CD8-positive, alpha-beta memory T cell (primary cell): ENCODE data around the gene PSMC3. TPM values are rescaled to one million over a fixed set of nuclear protein-coding genes. Genes with fewer than 3 reads are reported as not detected.

Source experiments
- CTCF ChIA-PET: fragments of 350-600 bp; sonication (Branson Sonifier 250); formaldehyde crosslinking; loops from one replicate; lab custom pipeline; 2021; ENCODE audit warnings: antibody characterized with exemption; lab: Charles Lee
- POLR2A ChIA-PET: fragments of 350-600 bp; sonication (Branson Sonifier 250); formaldehyde crosslinking; loops from one replicate; lab custom pipeline; 2021; ENCODE audit warnings: antibody characterized with exemption; lab: Charles Lee
- DNase-seq, 5 donors: peaks; one replicate each; pipeline versions ENCODE4 v3.0.0 to v3.0.0-alpha.2; 2020 to 2022; ENCODE audit warnings: mixed read lengths in 1 of 5
- H3K27ac ChIP-seq: one replicate; pipeline ENCODE4 v1.7.0; 2013; ENCODE audit warnings: low read depth, mild to moderate bottlenecking, low read length, moderate library complexity
- H3K27me3 ChIP-seq: 2 replicates; pipeline ENCODE4 v1.7.0; 2013; ENCODE audit warnings: low read length, mild to moderate bottlenecking; ENCODE audit not compliant: insufficient read depth, poor library complexity, severe bottlenecking
- H3K36me3 ChIP-seq: 2 replicates; pipeline ENCODE4 v1.7.0; 2013; ENCODE audit warnings: mild to moderate bottlenecking, low read length, moderate library complexity; ENCODE audit not compliant: insufficient read depth
- H3K4me1 ChIP-seq: 2 replicates; pipeline ENCODE4 v1.7.0; 2013; ENCODE audit warnings: mild to moderate bottlenecking, low read length, moderate library complexity; ENCODE audit not compliant: insufficient read depth
- H3K4me3 ChIP-seq: 2 replicates; pipeline ENCODE4 v1.7.0; 2013; ENCODE audit warnings: mild to moderate bottlenecking, low read length
- H3K9me3 ChIP-seq: 2 replicates; pipeline ENCODE4 v1.7.0; 2013; ENCODE audit warnings: mild to moderate bottlenecking, low read length
- H3K27ac Mint-ChIP-seq, 8 donors: one replicate each; pipeline ENCODE4 v1.8.0; 2020 to 2021; ENCODE audit warnings: mixed read lengths in 8 of 8, mild to moderate bottlenecking in 6 of 8, inconsistent platforms in 3 of 8, moderate library complexity in 3 of 8
- H3K27me3 Mint-ChIP-seq, 2 donors: one replicate each; pipeline ENCODE4 v1.8.0; 2020 to 2021; ENCODE audit warnings: mixed read lengths in 2 of 2, mild to moderate bottlenecking in 1 of 2, moderate library complexity in 1 of 2
- H3K36me3 Mint-ChIP-seq, 3 donors: one replicate each; pipeline ENCODE4 v1.8.0; 2020 to 2021; ENCODE audit warnings: mixed read lengths in 3 of 3, inconsistent platforms in 1 of 3, mild to moderate bottlenecking in 1 of 3
- H3K4me1 Mint-ChIP-seq, 3 donors: one replicate each; pipeline ENCODE4 v1.8.0; 2020 to 2021; ENCODE audit warnings: mixed read lengths in 3 of 3, inconsistent platforms in 1 of 3, mild to moderate bottlenecking in 1 of 3
- H3K4me3 Mint-ChIP-seq, 7 donors: one replicate each; pipeline ENCODE4 v1.8.0; 2020 to 2021; ENCODE audit warnings: mixed read lengths in 7 of 7, mild to moderate bottlenecking in 6 of 7, moderate library complexity in 4 of 7, inconsistent platforms in 2 of 7
- H3K9me3 Mint-ChIP-seq, 5 donors: one replicate each; pipeline ENCODE4 v1.8.0; 2020 to 2022; ENCODE audit warnings: mixed read lengths in 5 of 5, mild to moderate bottlenecking in 3 of 5, moderate library complexity in 2 of 5, inconsistent platforms in 1 of 5
- polyA plus RNA-seq: library from polyadenylated mRNA; unstranded; fragments of 300-500 nt; fragmentation: Illumina TruSeq; gene quantifications from one replicate; pipeline ENCODE4 v1.2.3, GENCODE V29; 2021
- total RNA-seq, 2 experiments: library from RNA; stranded (reverse); gene quantifications; one replicate each; pipeline ENCODE4 v1.2.3, GENCODE V29; 2021

PSMC3 gene
- total and polyA plus RNA-seq, 3 experiments from 2014 or later: 118 to 219 (median 200) TPM

DNA sequence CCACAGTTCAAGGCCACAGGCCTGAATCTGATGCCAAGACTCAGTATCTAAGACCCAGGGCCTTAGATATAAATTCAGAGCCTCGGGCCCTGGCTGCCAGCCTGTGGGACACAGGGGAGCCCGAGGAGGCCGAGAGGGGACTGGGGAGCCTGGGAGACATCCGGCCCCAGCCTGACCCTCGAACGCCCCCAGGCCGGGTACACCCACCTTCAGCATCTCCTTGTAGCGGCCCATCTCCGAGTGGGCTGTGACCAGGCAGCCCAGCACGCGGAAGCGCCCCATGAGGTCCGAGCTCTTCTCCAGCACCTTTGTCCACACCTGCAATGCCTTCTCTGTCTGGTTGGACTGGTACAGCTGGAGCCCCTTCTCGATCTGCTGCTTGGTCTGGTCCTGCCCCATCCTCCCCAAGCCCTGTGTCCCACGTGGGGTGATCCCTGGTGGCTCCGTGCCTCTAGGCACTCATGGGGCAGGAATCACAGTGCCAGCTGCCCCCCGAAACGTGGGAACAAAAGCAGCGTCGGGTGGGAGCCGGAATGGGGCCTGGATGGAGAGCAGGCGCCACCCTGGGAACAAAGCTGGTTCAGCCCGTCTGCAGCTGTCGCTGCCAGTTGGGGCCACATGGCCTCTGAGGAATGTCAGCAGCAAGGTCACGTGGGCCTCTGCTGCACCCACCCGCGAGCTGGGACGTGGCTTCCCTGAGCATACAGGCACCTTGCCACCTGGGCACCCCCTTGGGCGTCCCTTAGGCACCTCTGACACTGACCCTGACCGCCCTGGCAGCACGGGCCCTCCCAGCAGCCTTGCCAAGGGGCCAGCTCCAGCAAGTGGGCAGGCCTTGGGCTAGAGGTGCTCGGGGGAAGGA, 22.6 kb upstream of the PSMC3 start, which contains the start of gene RAPSN:
TSS of gene RAPSN (minus strand) at position 571 of the 862 bp plus-strand sequence. CDS start at position 399, 172 bp downstream.
- no peak within 1 kb of the TSS for H3K4me3 ChIP-seq
- H3K4me1 ChIP-seq: no peaks in the 10 kb centered on the region
- Mint-ChIP-seq H3K27me3 (peaks cover 0 to 1% of the 10 kb centered on the region in 2 donors), H3K27ac (peak within 1 kb of the TSS in 2 of 8 donors; percentile 24 to 66), H3K9me3 (no peaks in the 10 kb centered on the region), H3K4me3 (peak within 1 kb of the TSS in 1 of 7 donors; percentile 44), H3K4me1 (no peaks in the 10 kb centered on the region), H3K36me3 (no peaks in the 10 kb centered on the region)
- CTCF ChIA-PET: interaction anchor here (1.0 to 1.5 kb wide), 2 partner anchors 76 to 105 kb away, joined by 3 read pairs; no protein-coding TSS in a partner anchor
- no peaks in the 10 kb centered on the region for H3K27me3 ChIP-seq
- no peaks in the 10 kb centered on the region for H3K9me3 ChIP-seq
- H3K27ac ChIP-seq: no peak within 1 kb of the TSS
- no peaks in the 10 kb centered on the region for H3K36me3 ChIP-seq
- no peak for DNase-seq
- POLR2A ChIA-PET: interaction anchor here (0.5 kb wide), 1 partner anchor 51 kb away, joined by 5 read pairs; no protein-coding TSS in a partner anchor

DNA sequence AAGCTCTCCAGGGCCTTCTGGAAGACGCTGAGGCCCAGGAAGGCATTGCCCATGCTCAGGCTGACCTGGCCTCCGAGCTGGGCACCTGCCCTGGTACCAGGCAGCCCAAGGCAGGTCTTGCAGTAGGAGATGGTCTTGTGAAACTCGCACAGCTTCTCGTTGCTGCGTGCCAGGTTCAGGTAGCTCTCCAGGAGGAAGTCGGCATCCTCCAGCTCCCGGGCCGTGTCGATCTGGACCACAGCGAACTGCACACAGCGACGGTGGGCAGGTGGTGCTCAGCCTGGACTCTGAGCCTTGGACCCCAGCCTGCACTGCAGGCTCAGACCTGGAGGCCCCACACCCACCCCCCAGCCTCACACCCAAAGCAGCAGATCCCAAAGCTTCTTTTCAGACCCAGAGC, 21.7 kb upstream of the PSMC3 start:
- H3K4me3 ChIP-seq: no peak overlapping the region
- Mint-ChIP-seq H3K27me3 (peaks cover 0 to 1% of the 10 kb centered on the region in 2 donors), H3K4me1 (no peaks in the 10 kb centered on the region), H3K27ac (peak overlapping the region in 2 of 8 donors; percentile 24 to 58), H3K36me3 (no peaks in the 10 kb centered on the region), H3K9me3 (no peaks in the 10 kb centered on the region), H3K4me3 (no peak overlapping the region)
- H3K4me1 ChIP-seq: no peaks in the 10 kb centered on the region
- no peaks in the 10 kb centered on the region for H3K27me3 ChIP-seq
- H3K36me3 ChIP-seq: no peaks in the 10 kb centered on the region
- no peak for DNase-seq
- no peaks in the 10 kb centered on the region for H3K9me3 ChIP-seq
- CTCF ChIA-PET: no interaction called here
- no peak overlapping the region for H3K27ac ChIP-seq
- POLR2A ChIA-PET: no interaction called here

DNA sequence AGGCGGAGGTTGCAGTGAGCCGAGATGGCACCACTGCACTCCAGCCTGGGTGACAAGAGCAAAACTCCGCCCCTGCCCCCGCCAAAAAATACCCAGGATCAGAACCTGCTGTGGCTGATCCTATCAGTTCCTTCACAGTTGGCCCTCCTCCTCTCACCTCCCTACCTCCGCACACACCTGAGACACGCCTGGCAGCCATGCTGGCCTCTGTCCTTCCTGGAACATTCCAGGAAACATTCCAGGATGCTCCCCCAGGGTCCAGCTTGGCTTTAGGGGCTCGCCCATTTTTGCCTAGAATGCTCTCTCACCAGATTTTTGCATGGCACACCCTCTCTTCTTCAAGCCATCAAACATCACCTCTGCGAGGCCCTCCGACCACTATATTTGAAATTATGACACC, 20.6 kb upstream of the PSMC3 start:
- Histone ChIP-seq H3K4me1 (no peaks in the 10 kb centered on the region), H3K27me3 (no peaks in the 10 kb centered on the region), H3K36me3 (no peaks in the 10 kb centered on the region), H3K4me3 (no peak overlapping the region), H3K27ac (no peak overlapping the region), H3K9me3 (no peaks in the 10 kb centered on the region)
- H3K36me3 Mint-ChIP-seq: no peaks in the 10 kb centered on the region
- H3K4me3 Mint-ChIP-seq: no peak overlapping the region
- ChIA-PET CTCF (no interaction called here), POLR2A (no interaction called here)
- no peaks in the 10 kb centered on the region for H3K9me3 Mint-ChIP-seq
- no peak for DNase-seq
- peaks cover 0 to 1% of the 10 kb centered on the region in 2 donors for H3K27me3 Mint-ChIP-seq
- H3K27ac Mint-ChIP-seq: no peak overlapping the region
- no peaks in the 10 kb centered on the region for H3K4me1 Mint-ChIP-seq

DNA sequence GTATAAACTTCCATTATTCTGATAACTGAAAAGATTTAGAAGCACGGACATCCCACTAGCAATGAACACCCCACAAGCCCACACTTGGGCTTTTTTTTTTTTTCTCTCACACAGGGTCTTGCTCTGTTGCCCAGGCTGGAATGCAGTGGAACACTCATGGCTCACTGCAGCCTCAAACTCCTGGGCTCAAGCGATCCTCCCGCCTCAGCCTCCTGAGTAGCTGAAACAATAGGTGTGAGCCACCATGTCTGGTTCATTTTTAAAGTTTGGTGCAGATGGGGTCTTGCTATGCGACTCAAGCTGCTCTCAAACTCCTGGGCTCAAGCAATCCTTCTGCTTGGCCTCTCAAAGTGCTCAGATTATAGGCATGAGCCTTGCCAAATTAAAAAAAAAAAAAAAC, 19.6 kb upstream of the PSMC3 start:
- Mint-ChIP-seq H3K9me3 (no peaks in the 10 kb centered on the region), H3K36me3 (no peaks in the 10 kb centered on the region), H3K4me3 (no peak overlapping the region), H3K27ac (no peak overlapping the region), H3K27me3 (peaks cover 0 to 1% of the 10 kb centered on the region in 2 donors), H3K4me1 (no peaks in the 10 kb centered on the region)
- H3K4me3 ChIP-seq: no peak overlapping the region
- no peaks in the 10 kb centered on the region for H3K27me3 ChIP-seq
- H3K27ac ChIP-seq: no peak overlapping the region
- H3K9me3 ChIP-seq: no peaks in the 10 kb centered on the region
- POLR2A ChIA-PET: no interaction called here
- CTCF ChIA-PET: interaction anchor here (1.0 kb wide), 1 partner anchor 112 kb away, joined by 3 read pairs; no protein-coding TSS in a partner anchor
- no peak for DNase-seq
- H3K36me3 ChIP-seq: no peaks in the 10 kb centered on the region
- no peaks in the 10 kb centered on the region for H3K4me1 ChIP-seq

DNA sequence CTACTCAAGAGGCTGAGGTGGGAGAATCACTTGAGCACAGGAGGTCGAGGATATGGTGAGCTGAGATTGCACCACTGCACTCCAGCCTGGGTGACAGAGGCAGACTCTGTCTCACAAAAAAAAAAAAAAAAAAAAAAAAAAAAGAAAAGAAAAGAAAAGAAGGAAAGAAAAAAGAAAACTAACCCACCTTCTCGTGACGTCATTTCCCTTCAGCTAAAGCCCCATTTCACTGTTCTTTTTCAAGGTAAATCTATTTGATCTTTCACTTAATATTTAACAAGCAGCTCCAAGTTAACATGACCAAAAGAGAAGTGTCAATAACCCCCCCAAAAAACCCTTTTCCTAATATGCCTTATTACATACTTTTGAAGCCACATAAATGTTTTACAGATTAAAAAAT, 17.6 kb upstream of the PSMC3 start:
- Mint-ChIP-seq H3K27ac (peak overlapping the region in 1 of 8 donors; percentile 43), H3K4me3 (no peak overlapping the region), H3K36me3 (no peaks in the 10 kb centered on the region), H3K4me1 (no peaks in the 10 kb centered on the region), H3K9me3 (no peaks in the 10 kb centered on the region), H3K27me3 (peaks cover 0 to 1% of the 10 kb centered on the region in 2 donors)
- ChIA-PET CTCF (interaction anchor here (0.7 to 1.5 kb wide), 3 partner anchors 13 to 155 kb away, joined by 3 to 4 read pairs (median 3); no protein-coding TSS in a partner anchor), POLR2A (interaction anchor here (0.6 kb wide), 2 partner anchors 148 to 267 kb away, joined by 3 to 11 read pairs; no protein-coding TSS in a partner anchor)
- H3K4me1 ChIP-seq: no peaks in the 10 kb centered on the region
- H3K36me3 ChIP-seq: no peaks in the 10 kb centered on the region
- no peak overlapping the region for H3K4me3 ChIP-seq
- DNase-seq: no peak
- no peaks in the 10 kb centered on the region for H3K9me3 ChIP-seq
- no peaks in the 10 kb centered on the region for H3K27me3 ChIP-seq
- H3K27ac ChIP-seq: no peak overlapping the region

DNA sequence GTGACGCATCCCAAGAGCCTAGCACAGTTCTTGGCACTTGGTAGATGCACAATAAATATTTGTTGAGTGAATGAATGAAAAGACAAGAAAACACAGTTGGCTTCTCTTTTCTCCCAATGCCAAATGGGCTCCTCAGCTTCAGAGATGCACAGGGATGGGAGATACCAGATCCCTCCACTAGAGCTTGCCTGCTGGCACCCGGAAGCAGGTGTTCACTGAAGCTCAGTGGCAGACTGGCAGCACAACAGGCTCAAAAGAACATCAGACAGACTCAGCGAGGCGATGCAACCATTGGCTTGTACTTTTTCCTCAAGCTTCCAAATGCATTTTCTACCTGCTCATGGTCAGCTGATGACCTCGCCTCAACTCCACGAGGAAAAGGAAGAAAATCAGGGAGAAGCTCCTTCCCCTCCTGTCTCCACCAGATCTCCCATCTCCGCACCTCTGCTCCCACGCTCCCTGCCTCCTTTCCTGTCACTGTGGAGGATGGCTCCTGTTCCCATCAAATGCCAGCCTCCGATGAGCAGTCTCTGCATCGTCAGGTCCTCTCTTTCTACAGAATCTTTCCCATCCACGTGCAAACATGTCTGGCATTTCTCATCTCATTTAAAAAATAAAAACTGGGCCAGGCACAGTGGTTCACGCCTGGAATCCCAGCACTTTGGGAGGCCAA, 16.9 kb upstream of the PSMC3 start:
- peak overlapping the region in 1 of 7 donors; percentile 48 for H3K4me3 Mint-ChIP-seq
- H3K9me3 Mint-ChIP-seq: no peaks in the 10 kb centered on the region
- no peak overlapping the region for H3K27ac ChIP-seq
- H3K36me3 ChIP-seq: no peaks in the 10 kb centered on the region
- CTCF ChIA-PET: interaction anchor here (1.2 to 1.5 kb wide), 2 partner anchors 14 to 69 kb away, joined by 3 to 4 read pairs; no protein-coding TSS in a partner anchor
- no peaks in the 10 kb centered on the region for H3K27me3 ChIP-seq
- DNase-seq: no peak
- H3K36me3 Mint-ChIP-seq: no peaks in the 10 kb centered on the region
- peaks cover 0 to 1% of the 10 kb centered on the region in 2 donors for H3K27me3 Mint-ChIP-seq
- no peaks in the 10 kb centered on the region for H3K9me3 ChIP-seq
- H3K4me1 Mint-ChIP-seq: no peaks in the 10 kb centered on the region
- POLR2A ChIA-PET: no interaction called here
- no peak overlapping the region for H3K4me3 ChIP-seq
- H3K4me1 ChIP-seq: no peaks in the 10 kb centered on the region
- peak overlapping the region in 1 of 8 donors; percentile 43 for H3K27ac Mint-ChIP-seq

DNA sequence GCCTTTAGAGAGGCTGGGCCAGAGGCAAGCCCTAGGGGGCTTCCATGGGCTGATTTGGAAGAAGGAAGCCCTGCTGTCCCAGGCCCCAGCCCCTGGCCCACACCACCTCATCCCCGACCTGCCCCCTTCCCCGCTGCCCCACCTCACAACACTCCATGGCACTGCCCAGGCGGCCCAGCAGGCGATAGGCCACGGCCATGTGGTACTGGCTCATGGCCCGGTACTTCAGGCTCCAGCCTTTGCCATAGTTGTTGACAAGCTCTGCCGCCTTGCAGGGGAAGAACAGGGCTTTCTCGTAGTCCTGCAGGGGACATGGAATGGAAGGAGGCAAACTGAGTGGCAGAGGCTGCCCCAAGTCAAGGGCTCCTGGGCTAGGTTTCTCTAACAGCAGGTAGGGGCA, 16.3 kb upstream of the PSMC3 start:
- no peak for DNase-seq
- Mint-ChIP-seq H3K27me3 (peaks cover 0 to 1% of the 10 kb centered on the region in 2 donors), H3K27ac (no peak overlapping the region), H3K9me3 (no peaks in the 10 kb centered on the region), H3K4me3 (no peak overlapping the region), H3K36me3 (no peaks in the 10 kb centered on the region), H3K4me1 (no peaks in the 10 kb centered on the region)
- CTCF ChIA-PET: no interaction called here
- Histone ChIP-seq H3K9me3 (no peaks in the 10 kb centered on the region), H3K4me3 (no peak overlapping the region), H3K4me1 (no peaks in the 10 kb centered on the region), H3K27ac (no peak overlapping the region), H3K27me3 (no peaks in the 10 kb centered on the region), H3K36me3 (no peaks in the 10 kb centered on the region)
- POLR2A ChIA-PET: no interaction called here

DNA sequence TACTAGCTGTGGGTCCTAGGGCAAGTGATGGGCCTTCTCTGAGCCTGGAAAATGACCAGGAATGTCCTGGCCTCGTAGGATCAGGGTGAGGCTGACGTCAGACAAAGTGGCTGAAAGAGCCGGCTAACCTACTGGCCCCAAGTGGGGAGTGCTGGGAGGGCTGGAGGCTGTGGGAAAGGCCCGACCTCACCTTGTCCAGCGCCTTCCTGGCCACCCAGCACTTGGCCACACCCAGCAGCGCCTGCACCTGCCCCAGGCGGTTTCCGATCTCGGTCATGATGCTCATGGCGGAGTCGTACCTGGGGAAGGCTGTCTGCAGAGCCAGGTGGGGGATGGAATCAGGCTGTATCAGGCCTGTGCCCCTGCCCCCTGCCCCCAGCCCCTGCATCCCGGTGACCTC, 15.2 kb upstream of the PSMC3 start:
- Histone ChIP-seq H3K9me3 (no peaks in the 10 kb centered on the region), H3K27ac (no peak overlapping the region), H3K36me3 (no peaks in the 10 kb centered on the region), H3K27me3 (no peaks in the 10 kb centered on the region), H3K4me1 (no peaks in the 10 kb centered on the region), H3K4me3 (no peak overlapping the region)
- H3K27ac Mint-ChIP-seq: no peak overlapping the region
- H3K27me3 Mint-ChIP-seq: peaks cover 0 to 1% of the 10 kb centered on the region in 2 donors
- CTCF ChIA-PET: no interaction called here
- no peaks in the 10 kb centered on the region for H3K36me3 Mint-ChIP-seq
- H3K9me3 Mint-ChIP-seq: peaks cover 0 to 2% (median 0%) of the 10 kb centered on the region in 5 donors
- H3K4me3 Mint-ChIP-seq: no peak overlapping the region
- H3K4me1 Mint-ChIP-seq: no peaks in the 10 kb centered on the region
- no peak for DNase-seq
- POLR2A ChIA-PET: no interaction called here
